Measurements from ENCODE around the gene GALK1. TPM values are rescaled to one million over a fixed set of nuclear protein-coding genes. Genes with fewer than 3 reads are reported as not detected.
A peak's percentile ranks its signal among the peaks of the same experiment; 100 is the strongest.

GALK1 gene
- total and polyA plus RNA-seq, 9 of the 15 experiments (the other 6 are each of a cell fraction or from before 2014, with no cell fraction given): 0.45 to 51.6 (median 17.4) TPM

GRCh38 chr17:75784473-75785015, 19.6 kb upstream of the GALK1 start, which contains the start of gene UNK (continued):
- TF ChIP-seq ZNF398 (CRISPR knock-in tag; IDR thresholded peaks at IDR 0.05): no peak
- peak; percentile 99 for TF ChIP-seq HCFC1 (IDR thresholded peaks at IDR 0.05; ENCODE audit: low read depth, low read length)
- peak; percentile 2; the same call in 1 of the 2 replicates for TF ChIP-seq KLF13 (tag; IDR thresholded peaks at IDR 0.05; ENCODE audit: borderline replicate concordance, low read depth)
- TF ChIP-seq ZNF764 (CRISPR knock-in tag; IDR thresholded peaks at IDR 0.05; ENCODE audit: low read depth): no peak
- 0 out of 2 replicates have a peak, but pooled peaks have one; percentile 40 for TF ChIP-seq ZBTB49 (CRISPR knock-in tag; IDR thresholded peaks at IDR 0.05; ENCODE audit: borderline replicate concordance)
- no peak; the same call in 1 of the 2 replicates for TF ChIP-seq NR2C2 (CRISPR knock-in tag; IDR thresholded peaks at IDR 0.05)
- TF ChIP-seq NR2C2 (tag; IDR thresholded peaks at IDR 0.05): peak; percentile 94
- no peak for TF ChIP-seq KDM5B (IDR thresholded peaks at IDR 0.05; ENCODE audit: insufficient replicate concordance, low read depth, low read length)
- no peak for TF ChIP-seq ZNF384 (IDR thresholded peaks at IDR 0.05; ENCODE audit: low read depth, low read length)
- no peak for TF ChIP-seq GABPB2 (CRISPR knock-in tag; conservative IDR thresholded peaks at IDR 0.05)
- TF ChIP-seq SETDB1 (IDR thresholded peaks at IDR 0.05; ENCODE audit: low read length): no peak
- no peak for TF ChIP-seq NCOR1 (IDR thresholded peaks at IDR 0.05)
- TF ChIP-seq IRF2 (CRISPR knock-in tag; IDR thresholded peaks at IDR 0.05): no peak
- TF ChIP-seq ZNF165 (CRISPR knock-in tag; IDR thresholded peaks at IDR 0.05; ENCODE audit: borderline replicate concordance): no peak
- TF ChIP-seq NFRKB (IDR thresholded peaks at IDR 0.05; ENCODE audit: low read depth): no peak
- TF ChIP-seq ZNF175 (CRISPR knock-in tag; IDR thresholded peaks at IDR 0.05; ENCODE audit: low read depth): peak; percentile 85; the same call in 1 of the 2 replicates
- TF ChIP-seq ATF4 (CRISPR knock-in tag; IDR thresholded peaks at IDR 0.05): 0 out of 2 replicates have a peak, but pooled peaks have one; percentile 29
- no peak for TF ChIP-seq TCF7 (IDR thresholded peaks at IDR 0.05; ENCODE audit: borderline replicate concordance)
- TF ChIP-seq LARP7 (IDR thresholded peaks at IDR 0.05): no peak
- no peak for TF ChIP-seq ZNF445 (CRISPR knock-in tag; IDR thresholded peaks at IDR 0.05; ENCODE audit: low read depth)
- peak in 1 of 3 experiments; percentile 10 for TF ChIP-seq YY1 (IDR thresholded peaks at IDR 0.05; ENCODE audit: borderline replicate concordance in 1 of 3, control insufficient read depth in 1 of 3, extremely low read depth in 1 of 3, insufficient read depth in 3 of 3, insufficient read length in 1 of 3, insufficient replicate concordance in 2 of 3, low read depth in 1 of 3, low read length in 2 of 3)
- peak; percentile 94 for TF ChIP-seq CREB1 (IDR thresholded peaks at IDR 0.05)
- TF ChIP-seq CREB1 (CRISPR knock-in tag; IDR thresholded peaks at IDR 0.05): no peak; the same call in 1 of the 2 replicates
- peak; percentile 82 for TF ChIP-seq ZBTB8A (IDR thresholded peaks at IDR 0.05; ENCODE audit: partially characterized antibody)
- no peak for TF ChIP-seq RBM39 (optimal IDR thresholded peaks at IDR 0.05; ENCODE audit: low read depth, low read length)

Data from K562 (cell line).